Fibroblast of peridontal ligament (primary cell): ENCODE data around the gene TAC3.
"Not testable (repeated sequence)": the region's sequence is repeated elsewhere in the genome, so short reads cannot be mapped to it uniquely, and the experiment has no call there.

ENCODE experiments used
- DNase-seq: peaks from one replicate; pipeline ENCODE4 v3.0.0-alpha.2; 2010; ENCODE audit errors: extremely low read depth

Gene TAC3

GRCh38 chr12:57016348-57016747 is at the start of gene TAC3:
Gene TAC3, minus strand, starts transcription at chr12:57016529. Its CDS starts 732 bp downstream, at chr12:57015797.
- DNase-seq = no peak

- DNase-seq = peak; percentile 66
These were observed 47.8 kb upstream of the TAC3 start for GRCh38 chr12:57063991-57064685.

- DNase-seq = no peak
These were observed 42.1 kb upstream of the TAC3 start for GRCh38 chr12:57058454-57058853.

GRCh38 chr12:57057067-57057751 is 40.9 kb upstream of the TAC3 start:
- DNase-seq = no peak

- no peak for DNase-seq
These were observed 39.5 kb upstream of the TAC3 start for GRCh38 chr12:57055824-57056223.

GRCh38 chr12:57053901-57054300 is 37.6 kb upstream of the TAC3 start:
- not testable (repeated sequence) for DNase-seq

GRCh38 chr12:57053146-57053545 is 36.8 kb upstream of the TAC3 start:
- DNase-seq = not testable (repeated sequence)

GRCh38 chr12:57051011-57051410 is 34.7 kb upstream of the TAC3 start:
- DNase-seq = no peak

- no peak for DNase-seq
These were observed 33.6 kb upstream of the TAC3 start, which contains the start of gene MYO1A for GRCh38 chr12:57049890-57050289. Gene MYO1A, minus strand, starts transcription at chr12:57050129. Its CDS starts 1,806 bp downstream, at chr12:57048323.

- no peak for DNase-seq
These were observed 32.8 kb upstream of the TAC3 start for GRCh38 chr12:57049119-57049446.

GRCh38 chr12:57048423-57049118 is 32.2 kb upstream of the TAC3 start:
- no peak for DNase-seq

- DNase-seq = no peak
These were observed 31.7 kb upstream of the TAC3 start for GRCh38 chr12:57047981-57048380.

GRCh38 chr12:57046947-57047890 is 30.9 kb upstream of the TAC3 start:
- no peak for DNase-seq

- DNase-seq = no peak
These were observed 29.9 kb upstream of the TAC3 start for GRCh38 chr12:57046086-57046791.

- no peak for DNase-seq
These were observed 28.6 kb upstream of the TAC3 start for GRCh38 chr12:57044889-57045288.

- DNase-seq = no peak
These were observed 28.1 kb upstream of the TAC3 start for GRCh38 chr12:57044468-57044867.

GRCh38 chr12:57042695-57043094 is 26.4 kb upstream of the TAC3 start:
- DNase-seq = no peak

GRCh38 chr12:57040750-57041149 is 24.4 kb upstream of the TAC3 start:
- DNase-seq = no peak

- DNase-seq = no peak
These were observed 23.9 kb upstream of the TAC3 start for GRCh38 chr12:57040211-57040610.

- DNase-seq = no peak
These were observed 22.9 kb upstream of the TAC3 start for GRCh38 chr12:57039016-57039798.
